Suprapubic skin (tissue), 3 donors: ENCODE data around the gene C2CD4C.

Source experiments
- CTCF ChIP-seq, 2 donors: fragments of 200-600 bp in 1 of 2; fragments of 450-650 bp in 1 of 2; sonication (generic) in 1 of 2; IDR thresholded peaks; one replicate each; pipeline ENCODE4 v1.5.1; 2016 to 2019; ENCODE audit warnings: antibody characterized with exemption in 2 of 2, mild to moderate bottlenecking in 1 of 2, moderate library complexity in 1 of 2
- POLR2AphosphoS5 ChIP-seq, 3 donors: sonication (generic); formaldehyde crosslinking; IDR thresholded peaks; one replicate each; pipeline ENCODE4 v1.6.1; 2017; ENCODE audit warnings: antibody characterized with exemption in 3 of 3

DNA sequence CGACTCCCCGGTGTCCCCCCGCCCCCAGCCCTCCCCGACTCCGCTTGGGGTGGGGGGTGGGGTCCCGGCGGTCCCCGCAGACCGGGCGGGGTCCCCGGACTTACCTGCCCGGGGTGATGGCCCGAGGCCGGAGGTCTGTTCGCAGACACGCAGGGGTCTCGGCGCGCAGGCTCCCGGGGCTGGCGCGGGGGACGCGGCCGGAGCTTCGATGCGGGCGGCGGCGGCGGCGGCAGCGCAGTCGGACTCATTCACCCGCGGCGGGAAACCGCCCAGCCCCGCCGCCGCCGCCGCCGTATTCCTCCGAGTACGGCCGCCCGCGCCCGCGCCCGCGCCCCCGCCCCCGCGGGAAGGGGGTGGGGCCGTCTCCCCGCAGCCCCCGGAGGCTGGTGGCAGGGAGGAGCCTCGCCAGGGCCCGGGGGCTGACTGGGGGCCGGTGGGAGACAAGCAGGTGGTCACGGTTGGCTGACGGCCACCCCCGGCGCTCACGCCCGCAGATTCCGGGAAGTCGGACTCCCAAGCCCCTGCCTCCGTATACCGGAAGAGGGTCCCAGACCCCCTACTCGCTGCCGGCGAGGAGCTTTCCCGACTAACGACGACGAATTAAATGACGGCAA is at the start of gene C2CD4C:
- TF ChIP-seq CTCF (IDR thresholded peaks at IDR 0.05) (no peak), POLR2AphosphoS5 (IDR thresholded peaks at IDR 0.05) (no peak)
